Neural crest cell (in vitro differentiated cells): Measurements from ENCODE around the gene C16orf87. TPM values are rescaled to one million over a fixed set of nuclear protein-coding genes. Genes with fewer than 3 reads are reported as not detected.

Experiments used
- DNase-seq: peaks from one replicate; pipeline ENCODE4 v3.0.0; 2021; ENCODE audit warnings: low read depth, mixed read lengths, low spot score
- H3K27ac Mint-ChIP-seq: one replicate; pipeline ENCODE4 v1.8.0; 2021; ENCODE audit warnings: mild to moderate bottlenecking, mixed read lengths; ENCODE audit not compliant: unreplicated experiment
- H3K27me3 Mint-ChIP-seq: 2 replicates; pipeline ENCODE4 v1.8.0; 2021; ENCODE audit warnings: low read depth, mild to moderate bottlenecking, mixed read lengths
- H3K36me3 Mint-ChIP-seq: 2 replicates; pipeline ENCODE4 v1.8.0; 2021; ENCODE audit warnings: low read depth, mild to moderate bottlenecking, mixed read lengths
- H3K4me1 Mint-ChIP-seq: 2 replicates; pipeline ENCODE4 v1.8.0; 2021; ENCODE audit warnings: mixed read lengths
- H3K4me3 Mint-ChIP-seq: one replicate; pipeline ENCODE4 v1.8.0; 2021; ENCODE audit warnings: mild to moderate bottlenecking, mixed read lengths
- H3K9me3 Mint-ChIP-seq: 2 replicates; pipeline ENCODE4 v1.8.0; 2021; ENCODE audit warnings: mixed read lengths
- total RNA-seq: library from RNA; stranded (reverse); gene quantifications from 2 replicates; pipeline ENCODE4 v1.2.1, GENCODE V29; 2021
- TF ChIP-seq, protein P1 (sequence below): fragments of 200-600 bp; sonication (generic); conservative IDR thresholded peaks from 2 replicates; pipeline ENCODE4 v1.5.0; 2021; ENCODE audit warnings: antibody characterized with exemption, mild to moderate bottlenecking

C16orf87 gene
- total RNA-seq, 1 donor from 2014 or later: 19.2 TPM

DNA sequence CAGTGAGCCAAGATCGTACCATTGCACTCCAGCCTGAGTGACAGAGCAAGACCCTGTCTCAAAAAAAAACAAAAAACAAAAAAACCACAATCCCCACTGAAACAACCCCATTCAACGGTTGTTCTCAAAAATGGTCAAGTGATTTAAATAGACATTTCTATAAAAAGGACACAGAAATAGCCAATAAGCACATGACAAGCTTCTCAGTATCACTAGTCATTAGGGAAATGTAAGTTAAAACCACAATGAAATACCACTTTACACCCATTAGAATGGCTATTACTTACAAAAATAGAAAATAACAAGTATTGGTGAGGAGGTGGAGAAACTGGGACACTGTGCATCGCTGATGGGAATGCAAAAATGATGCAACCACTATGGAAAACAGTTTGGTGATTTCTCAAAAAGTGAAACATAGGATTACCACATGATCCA lies 56.2 kb downstream of the C16orf87 start:
- H3K27me3 Mint-ChIP-seq: no peaks in the 10 kb centered on the region
- no peaks in the 10 kb centered on the region for H3K9me3 Mint-ChIP-seq
- TF ChIP-seq, protein P1, sequence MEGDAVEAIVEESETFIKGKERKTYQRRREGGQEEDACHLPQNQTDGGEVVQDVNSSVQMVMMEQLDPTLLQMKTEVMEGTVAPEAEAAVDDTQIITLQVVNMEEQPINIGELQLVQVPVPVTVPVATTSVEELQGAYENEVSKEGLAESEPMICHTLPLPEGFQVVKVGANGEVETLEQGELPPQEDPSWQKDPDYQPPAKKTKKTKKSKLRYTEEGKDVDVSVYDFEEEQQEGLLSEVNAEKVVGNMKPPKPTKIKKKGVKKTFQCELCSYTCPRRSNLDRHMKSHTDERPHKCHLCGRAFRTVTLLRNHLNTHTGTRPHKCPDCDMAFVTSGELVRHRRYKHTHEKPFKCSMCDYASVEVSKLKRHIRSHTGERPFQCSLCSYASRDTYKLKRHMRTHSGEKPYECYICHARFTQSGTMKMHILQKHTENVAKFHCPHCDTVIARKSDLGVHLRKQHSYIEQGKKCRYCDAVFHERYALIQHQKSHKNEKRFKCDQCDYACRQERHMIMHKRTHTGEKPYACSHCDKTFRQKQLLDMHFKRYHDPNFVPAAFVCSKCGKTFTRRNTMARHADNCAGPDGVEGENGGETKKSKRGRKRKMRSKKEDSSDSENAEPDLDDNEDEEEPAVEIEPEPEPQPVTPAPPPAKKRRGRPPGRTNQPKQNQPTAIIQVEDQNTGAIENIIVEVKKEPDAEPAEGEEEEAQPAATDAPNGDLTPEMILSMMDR: no peak
- DNase-seq: no peak
- H3K27ac Mint-ChIP-seq: no peak overlapping the region
- H3K36me3 Mint-ChIP-seq: no peaks in the 10 kb centered on the region
- H3K4me3 Mint-ChIP-seq: no peak overlapping the region
- H3K4me1 Mint-ChIP-seq: no peaks in the 10 kb centered on the region

DNA sequence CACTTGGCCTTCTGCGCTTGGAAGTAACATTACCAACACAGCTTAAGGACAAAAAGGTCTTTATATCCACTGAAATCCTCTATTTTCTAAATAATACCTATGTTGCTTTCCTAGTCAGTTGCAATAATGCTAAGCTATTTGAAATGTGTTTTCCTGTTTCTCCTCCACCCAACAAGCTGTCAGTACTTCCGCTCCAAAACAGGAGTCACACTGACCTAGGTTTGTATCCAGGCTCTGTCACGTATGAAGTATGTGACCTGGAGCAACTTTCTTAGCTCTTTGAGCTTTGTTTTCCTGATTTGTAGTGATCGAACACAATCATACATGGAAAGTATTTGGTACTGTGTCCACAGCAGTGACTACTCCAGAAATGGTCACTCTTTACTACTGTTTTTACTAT lies 58.5 kb downstream of the C16orf87 start:
- H3K27ac Mint-ChIP-seq: no peak overlapping the region
- H3K27me3 Mint-ChIP-seq: no peaks in the 10 kb centered on the region
- DNase-seq: no peak
- no peaks in the 10 kb centered on the region for H3K4me1 Mint-ChIP-seq
- TF ChIP-seq, protein P1: no peak
- H3K9me3 Mint-ChIP-seq: no peaks in the 10 kb centered on the region
- H3K36me3 Mint-ChIP-seq: no peaks in the 10 kb centered on the region
- H3K4me3 Mint-ChIP-seq: no peak overlapping the region

DNA sequence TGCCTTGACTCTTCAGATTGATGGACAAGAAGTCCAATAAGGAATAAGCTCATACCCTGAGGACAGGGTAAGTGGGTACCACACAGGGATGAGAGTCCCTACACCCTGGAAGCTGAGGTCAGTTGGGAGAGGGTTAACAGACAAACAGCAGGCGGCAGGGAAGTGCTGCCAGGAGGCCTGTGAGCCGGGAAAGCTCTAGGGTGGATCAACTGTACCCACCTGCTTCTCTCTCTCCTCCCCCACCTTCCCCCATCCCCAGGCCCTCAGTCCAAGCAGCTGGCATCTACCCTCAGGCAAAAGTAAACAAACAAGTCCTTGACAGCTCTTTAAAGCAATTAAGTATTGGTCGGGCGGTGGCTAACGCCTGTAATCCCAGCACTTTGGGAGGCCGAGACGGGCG lies 62.2 kb downstream of the C16orf87 start:
- TF ChIP-seq, protein P1: no peak
- Mint-ChIP-seq H3K27ac (no peak overlapping the region), H3K4me1 (no peaks in the 10 kb centered on the region), H3K4me3 (no peak overlapping the region), H3K9me3 (no peaks in the 10 kb centered on the region), H3K27me3 (no peaks in the 10 kb centered on the region), H3K36me3 (no peaks in the 10 kb centered on the region)
- DNase-seq: no peak

- Mint-ChIP-seq H3K27ac (no peak overlapping the region), H3K27me3 (no peaks in the 10 kb centered on the region), H3K9me3 (no peaks in the 10 kb centered on the region), H3K4me3 (no peak overlapping the region), H3K4me1 (peaks cover 12% of the 10 kb centered on the region), H3K36me3 (no peaks in the 10 kb centered on the region)
- DNase-seq: no peak
- TF ChIP-seq, protein P1: no peak
Measured at GRCh38 chr16:46765050-46765449, 65.9 kb downstream of the C16orf87 start.

GRCh38 chr16:46763147-46763546 lies 67.8 kb downstream of the C16orf87 start:
- Mint-ChIP-seq H3K4me3 (no peak overlapping the region), H3K9me3 (no peaks in the 10 kb centered on the region), H3K4me1 (peaks cover 21% of the 10 kb centered on the region), H3K27me3 (no peaks in the 10 kb centered on the region), H3K27ac (peak overlapping the region; percentile 40), H3K36me3 (no peaks in the 10 kb centered on the region)
- DNase-seq: no peak
- TF ChIP-seq, protein P1: no peak

GRCh38 chr16:46762583-46762982 lies 68.4 kb downstream of the C16orf87 start:
- H3K4me1 Mint-ChIP-seq: peaks cover 25% of the 10 kb centered on the region
- H3K4me3 Mint-ChIP-seq: no peak overlapping the region
- DNase-seq: no peak
- TF ChIP-seq, protein P1: no peak
- no peaks in the 10 kb centered on the region for H3K9me3 Mint-ChIP-seq
- H3K27me3 Mint-ChIP-seq: no peaks in the 10 kb centered on the region
- no peaks in the 10 kb centered on the region for H3K36me3 Mint-ChIP-seq
- H3K27ac Mint-ChIP-seq: no peak overlapping the region
